ENCODE measurements around the gene GNAS. TPM values are rescaled to one million over a fixed set of nuclear protein-coding genes. Genes with fewer than 3 reads are reported as not detected.

GNAS gene
- total RNA-seq, 1 donor from 2014 or later = 875 TPM

DNA sequence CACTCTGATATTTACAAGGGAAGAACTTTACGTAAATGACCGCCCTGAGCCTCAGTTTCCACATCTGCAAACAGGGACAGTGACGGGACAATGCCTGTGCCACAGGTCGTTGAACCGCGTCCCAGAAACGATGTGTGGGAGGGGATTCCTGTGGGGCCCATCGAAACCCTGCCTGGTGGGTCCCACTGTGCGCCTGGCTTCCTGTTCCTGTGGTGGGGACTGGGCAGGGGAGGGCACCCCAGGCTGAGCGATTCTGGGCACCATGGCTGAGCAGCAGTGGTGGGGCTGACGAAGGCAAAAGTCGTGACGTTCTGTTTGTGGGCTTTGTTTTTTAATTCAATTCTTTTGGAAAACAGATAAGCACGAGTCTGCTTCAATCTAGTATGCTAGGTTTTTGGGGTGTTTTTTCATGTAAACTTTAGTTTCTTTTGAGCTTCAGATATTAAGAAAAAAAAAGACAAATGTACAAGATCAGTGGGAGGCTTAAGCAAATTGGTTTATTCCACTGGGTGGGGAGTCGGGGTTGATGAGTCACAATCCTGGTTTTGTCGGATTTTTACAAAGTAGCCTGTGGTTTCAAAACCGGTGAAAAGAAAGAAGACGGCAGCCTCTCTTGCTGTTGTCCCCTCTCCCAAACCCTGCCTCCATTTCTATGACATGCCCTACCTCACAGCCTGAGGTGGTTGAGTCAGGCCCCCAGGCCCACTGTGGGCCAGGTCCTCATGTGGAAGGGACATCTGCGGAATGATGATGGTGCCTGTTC lies 42.2 kb upstream of the GNAS start:
- H3K27ac ChIP-seq = no peak overlapping the region
- TF ChIP-seq, protein P1, sequence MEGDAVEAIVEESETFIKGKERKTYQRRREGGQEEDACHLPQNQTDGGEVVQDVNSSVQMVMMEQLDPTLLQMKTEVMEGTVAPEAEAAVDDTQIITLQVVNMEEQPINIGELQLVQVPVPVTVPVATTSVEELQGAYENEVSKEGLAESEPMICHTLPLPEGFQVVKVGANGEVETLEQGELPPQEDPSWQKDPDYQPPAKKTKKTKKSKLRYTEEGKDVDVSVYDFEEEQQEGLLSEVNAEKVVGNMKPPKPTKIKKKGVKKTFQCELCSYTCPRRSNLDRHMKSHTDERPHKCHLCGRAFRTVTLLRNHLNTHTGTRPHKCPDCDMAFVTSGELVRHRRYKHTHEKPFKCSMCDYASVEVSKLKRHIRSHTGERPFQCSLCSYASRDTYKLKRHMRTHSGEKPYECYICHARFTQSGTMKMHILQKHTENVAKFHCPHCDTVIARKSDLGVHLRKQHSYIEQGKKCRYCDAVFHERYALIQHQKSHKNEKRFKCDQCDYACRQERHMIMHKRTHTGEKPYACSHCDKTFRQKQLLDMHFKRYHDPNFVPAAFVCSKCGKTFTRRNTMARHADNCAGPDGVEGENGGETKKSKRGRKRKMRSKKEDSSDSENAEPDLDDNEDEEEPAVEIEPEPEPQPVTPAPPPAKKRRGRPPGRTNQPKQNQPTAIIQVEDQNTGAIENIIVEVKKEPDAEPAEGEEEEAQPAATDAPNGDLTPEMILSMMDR (IDR thresholded peaks at IDR 0.05) = no peak
- TF ChIP-seq POLR2A (IDR thresholded peaks at IDR 0.05) (no peak), POLR2AphosphoS5 (IDR thresholded peaks at IDR 0.05; ENCODE audit: insufficient read depth in 1 of 2, low read depth in 1 of 2) (no peak)
- H3K27me3 ChIP-seq = no peaks in the 10 kb centered on the region
- H3K4me1 ChIP-seq = no peaks in the 10 kb centered on the region
- intact Hi-C loops (cut with DNase I) = no loop called here
- no peaks in the 10 kb centered on the region for H3K9me3 ChIP-seq
- H3K36me3 ChIP-seq = no peaks in the 10 kb centered on the region
- DNase-seq (ENCODE audit: extremely low spot score in 2 of 2) = no peak
- H3K4me3 ChIP-seq = no peak overlapping the region

DNA sequence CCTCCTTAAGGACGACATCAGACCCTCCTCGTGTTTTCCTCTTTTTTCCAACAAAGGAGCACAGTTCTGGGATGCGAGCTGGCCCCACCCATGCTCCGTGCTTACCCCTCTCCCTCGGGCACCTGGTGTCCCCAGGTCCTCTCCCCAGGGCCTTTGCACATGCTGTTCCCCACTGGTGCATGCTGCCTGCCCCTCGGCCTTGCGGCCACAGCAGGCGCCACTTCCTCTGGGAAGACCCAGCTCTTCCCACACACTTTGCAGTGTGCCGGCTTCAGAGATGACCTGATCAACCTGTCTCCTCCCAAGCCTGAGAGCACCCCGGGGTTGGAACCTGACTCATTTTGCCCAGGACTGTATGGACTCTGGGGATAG lies 41.7 kb upstream of the GNAS start:
- TF ChIP-seq POLR2AphosphoS5 (IDR thresholded peaks at IDR 0.05; ENCODE audit: insufficient read depth in 1 of 2, low read depth in 1 of 2) = no peak
- intact Hi-C loops (cut with DNase I) = no loop called here
- H3K4me1 ChIP-seq = no peaks in the 10 kb centered on the region
- no peaks in the 10 kb centered on the region for H3K27me3 ChIP-seq
- H3K4me3 ChIP-seq = no peak overlapping the region
- no peaks in the 10 kb centered on the region for H3K36me3 ChIP-seq
- H3K27ac ChIP-seq = no peak overlapping the region
- H3K9me3 ChIP-seq = no peaks in the 10 kb centered on the region
- DNase-seq (ENCODE audit: extremely low spot score in 2 of 2) = no peak

GRCh38 chr20:58811334-58811733 lies 41.2 kb upstream of the GNAS start:
- H3K27ac ChIP-seq = no peak overlapping the region
- no peak overlapping the region for H3K4me3 ChIP-seq
- intact Hi-C loops (cut with DNase I) = no loop called here
- TF ChIP-seq, protein P1 (IDR thresholded peaks at IDR 0.05) = no peak
- TF ChIP-seq POLR2A (IDR thresholded peaks at IDR 0.05) = no peak
- no peak for TF ChIP-seq POLR2AphosphoS5 (IDR thresholded peaks at IDR 0.05; ENCODE audit: insufficient read depth in 1 of 2, low read depth in 1 of 2)
- no peaks in the 10 kb centered on the region for H3K4me1 ChIP-seq
- no peaks in the 10 kb centered on the region for H3K9me3 ChIP-seq
- H3K36me3 ChIP-seq = no peaks in the 10 kb centered on the region
- no peak for DNase-seq (ENCODE audit: extremely low spot score in 2 of 2)
- H3K27me3 ChIP-seq = no peaks in the 10 kb centered on the region

- Histone ChIP-seq H3K27ac (no peak overlapping the region), H3K9me3 (no peaks in the 10 kb centered on the region), H3K27me3 (no peaks in the 10 kb centered on the region), H3K36me3 (no peaks in the 10 kb centered on the region), H3K4me3 (no peak overlapping the region), H3K4me1 (no peaks in the 10 kb centered on the region)
- no peak for TF ChIP-seq POLR2A (IDR thresholded peaks at IDR 0.05)
- TF ChIP-seq, protein P1 (IDR thresholded peaks at IDR 0.05) = no peak
- TF ChIP-seq POLR2AphosphoS5 (IDR thresholded peaks at IDR 0.05; ENCODE audit: insufficient read depth in 1 of 2, low read depth in 1 of 2) = no peak
- intact Hi-C loops (cut with DNase I) = no loop called here
- DNase-seq (ENCODE audit: extremely low spot score in 2 of 2) = no peak
These were observed 39.1 kb upstream of the GNAS start for GRCh38 chr20:58813369-58813768.

GRCh38 chr20:58815448-58815847 lies 37.1 kb upstream of the GNAS start:
- no peak overlapping the region for H3K27ac ChIP-seq
- H3K36me3 ChIP-seq = no peaks in the 10 kb centered on the region
- intact Hi-C loops (cut with DNase I) = no loop called here
- no peaks in the 10 kb centered on the region for H3K4me1 ChIP-seq
- no peak overlapping the region for H3K4me3 ChIP-seq
- no peak for DNase-seq (ENCODE audit: extremely low spot score in 2 of 2)
- H3K27me3 ChIP-seq = no peaks in the 10 kb centered on the region
- TF ChIP-seq POLR2AphosphoS5 (IDR thresholded peaks at IDR 0.05; ENCODE audit: insufficient read depth in 1 of 2, low read depth in 1 of 2) = no peak
- TF ChIP-seq, protein P1 (IDR thresholded peaks at IDR 0.05) = no peak
- TF ChIP-seq POLR2A (IDR thresholded peaks at IDR 0.05) = no peak
- H3K9me3 ChIP-seq = no peaks in the 10 kb centered on the region

All from vagina (tissue), 2 donors.